Measurements from ENCODE around the gene BASP1. TPM values are rescaled to one million over a fixed set of nuclear protein-coding genes. Genes with fewer than 3 reads are reported as not detected.
"Not testable (repeated sequence)": the region's sequence is repeated elsewhere in the genome, so short reads cannot be mapped to it uniquely, and the experiment has no call there.

Gene BASP1
- total RNA-seq, 2 donors from 2014 or later: 6.2 to 9.4 TPM

- DNase-seq (no peak), ATAC-seq (peak in 1 of 2 donors; percentile 47)
- intact Hi-C loops (cut with DNase I): no loop called here
Measured at GRCh38 chr5:17235731-17236330, 18.4 kb downstream of the BASP1 start.

GRCh38 chr5:17238521-17239041 lies 21.1 kb downstream of the BASP1 start:
- ATAC-seq (no peak), DNase-seq (no peak)
- intact Hi-C loops (cut with DNase I): no loop called here

GRCh38 chr5:17239953-17240352 lies 22.5 kb downstream of the BASP1 start:
- no peak for DNase-seq
- intact Hi-C loops (cut with DNase I): no loop called here
- no peak for ATAC-seq

- intact Hi-C loops (cut with DNase I): no loop called here
- DNase-seq (no peak), ATAC-seq (no peak)
Measured at GRCh38 chr5:17240487-17240886, 23.1 kb downstream of the BASP1 start.

- intact Hi-C loops (cut with DNase I): no loop called here
- DNase-seq (no peak), ATAC-seq (no peak)
Measured at GRCh38 chr5:17241635-17242034, 24.2 kb downstream of the BASP1 start.

- ATAC-seq: no peak
- no peak for DNase-seq
- intact Hi-C loops (cut with DNase I): no loop called here
Measured at GRCh38 chr5:17243287-17244063, 26.0 kb downstream of the BASP1 start.

- DNase-seq (no peak), ATAC-seq (peak; percentile 50 to 97)
- intact Hi-C loops (cut with DNase I): no loop called here
Measured at GRCh38 chr5:17249029-17249634, 31.7 kb downstream of the BASP1 start.

GRCh38 chr5:17249841-17250240 lies 32.4 kb downstream of the BASP1 start:
- DNase-seq; ATAC-seq; intact Hi-C loops (cut with DNase I): not testable (repeated sequence)

GRCh38 chr5:17252543-17252942 lies 35.1 kb downstream of the BASP1 start:
- ATAC-seq (no peak), DNase-seq (no peak)
- intact Hi-C loops (cut with DNase I): no loop called here

GRCh38 chr5:17255471-17256021 lies 38.1 kb downstream of the BASP1 start:
- DNase-seq: no peak
- peak in 1 of 2 donors; percentile 19 for ATAC-seq
- intact Hi-C loops (cut with DNase I): no loop called here

- intact Hi-C loops (cut with DNase I): no loop called here
- DNase-seq (no peak), ATAC-seq (no peak)
Measured at GRCh38 chr5:17256171-17256570, 38.7 kb downstream of the BASP1 start.

GRCh38 chr5:17256839-17257238 lies 39.4 kb downstream of the BASP1 start:
- DNase-seq: no peak
- no peak for ATAC-seq
- intact Hi-C loops (cut with DNase I): no loop called here

GRCh38 chr5:17257705-17258273 lies 40.4 kb downstream of the BASP1 start:
- ATAC-seq: no peak
- no peak for DNase-seq
- intact Hi-C loops (cut with DNase I): no loop called here

GRCh38 chr5:17258431-17258830 lies 41.0 kb downstream of the BASP1 start:
- DNase-seq: no peak
- intact Hi-C loops (cut with DNase I): no loop called here
- no peak for ATAC-seq

GRCh38 chr5:17259012-17259411 lies 41.6 kb downstream of the BASP1 start:
- DNase-seq; intact Hi-C loops (cut with DNase I); ATAC-seq: not testable (repeated sequence)

- DNase-seq (no peak), ATAC-seq (no peak)
- intact Hi-C loops (cut with DNase I): no loop called here
Measured at GRCh38 chr5:17259630-17260257, 42.3 kb downstream of the BASP1 start.

GRCh38 chr5:17260549-17260948 lies 43.1 kb downstream of the BASP1 start:
- DNase-seq (no peak), ATAC-seq (no peak)
- intact Hi-C loops (cut with DNase I): no loop called here

GRCh38 chr5:17261075-17261474 lies 43.6 kb downstream of the BASP1 start:
- intact Hi-C loops (cut with DNase I): no loop called here
- DNase-seq (no peak), ATAC-seq (no peak)

- ATAC-seq: no peak
- no peak for DNase-seq
- intact Hi-C loops (cut with DNase I): no loop called here
Measured at GRCh38 chr5:17265041-17265440, 47.6 kb downstream of the BASP1 start.
